ENCODE measurements around the gene CERKL. TPM values are rescaled to one million over a fixed set of nuclear protein-coding genes. Genes with fewer than 3 reads are reported as not detected.

CERKL gene
- total RNA-seq, 1 donor from 2014 or later: 1.2 TPM

DNA sequence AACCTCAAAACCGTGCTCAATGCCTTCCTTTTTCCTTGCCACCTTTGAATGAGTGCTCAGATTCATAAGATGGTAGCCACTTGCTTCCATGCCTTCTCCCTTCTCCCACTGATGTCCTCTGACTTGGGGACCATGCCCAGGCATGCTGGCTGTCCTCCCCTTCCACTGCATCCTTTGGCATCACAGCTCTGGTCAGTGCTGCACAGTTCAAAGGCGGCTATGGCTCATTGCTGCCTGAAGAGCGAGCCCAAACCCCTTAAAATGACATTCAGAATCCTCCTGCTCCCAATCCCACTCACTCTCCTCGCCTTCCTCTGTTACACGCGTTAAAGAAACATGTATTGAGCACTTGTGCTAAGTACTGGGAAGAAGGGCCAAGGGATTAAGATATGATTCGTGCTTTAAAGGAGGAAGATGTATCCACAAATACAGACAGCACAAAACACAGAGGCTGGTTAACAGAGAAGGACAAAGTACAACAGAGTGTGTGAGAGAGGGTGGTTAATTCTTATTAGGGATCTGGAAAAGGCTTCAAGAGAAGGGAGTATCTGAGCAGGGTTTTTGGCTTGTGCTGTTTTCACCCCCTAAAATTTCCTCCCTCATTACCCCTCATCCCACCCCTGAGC lies 81.8 kb downstream of the CERKL start:
- no peak for DNase-seq (ENCODE audit: low read depth)

DNA sequence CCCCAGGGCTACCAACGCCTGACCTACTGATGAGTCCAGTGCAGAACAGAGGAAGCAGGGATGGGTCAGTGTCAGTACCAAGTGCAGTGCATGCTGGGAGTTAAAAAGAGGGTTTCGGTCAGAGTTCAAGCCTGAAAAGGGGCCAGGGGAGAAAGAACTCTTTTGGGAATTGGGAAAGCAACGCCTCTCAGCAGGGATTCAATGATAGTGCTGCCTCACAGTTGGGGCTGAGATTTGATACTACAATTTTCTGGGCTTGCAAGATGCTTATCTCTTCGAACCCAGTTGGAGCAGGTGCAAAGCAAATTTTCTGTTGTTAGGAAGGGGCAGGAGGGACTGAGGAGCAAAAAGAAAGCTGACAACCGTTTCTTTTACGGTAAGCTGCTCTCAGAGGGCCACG lies 82.6 kb downstream of the CERKL start:
- no peak for DNase-seq (ENCODE audit: low read depth)

DNA sequence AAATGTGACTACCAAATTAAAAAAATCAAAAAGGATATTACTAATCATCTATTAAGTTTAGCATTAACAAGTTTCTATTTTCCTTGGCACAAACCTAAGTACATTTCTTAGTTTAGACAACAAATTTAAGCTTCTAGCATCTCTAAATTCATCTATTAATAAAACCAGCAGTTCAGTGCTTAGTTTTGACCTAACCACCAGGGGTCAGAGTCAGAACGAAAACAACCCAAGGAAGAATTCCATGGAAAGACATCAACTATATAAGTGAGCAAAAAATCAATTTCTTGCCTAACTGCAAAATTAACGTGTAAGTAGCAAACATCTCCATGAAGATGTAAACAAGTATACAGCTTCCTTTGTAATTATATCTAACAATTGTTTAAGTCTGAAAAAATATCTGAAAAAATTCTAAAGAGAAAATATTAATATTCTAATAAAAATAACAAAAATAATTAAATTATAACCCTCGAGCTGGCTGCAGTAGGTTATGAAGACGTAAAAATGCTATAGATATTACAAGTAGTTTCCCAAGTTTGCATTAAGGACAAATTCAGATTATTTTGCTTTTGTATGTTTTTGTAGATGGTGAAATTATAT lies 83.7 kb downstream of the CERKL start:
- peak; percentile 61 for DNase-seq (ENCODE audit: low read depth)

DNA sequence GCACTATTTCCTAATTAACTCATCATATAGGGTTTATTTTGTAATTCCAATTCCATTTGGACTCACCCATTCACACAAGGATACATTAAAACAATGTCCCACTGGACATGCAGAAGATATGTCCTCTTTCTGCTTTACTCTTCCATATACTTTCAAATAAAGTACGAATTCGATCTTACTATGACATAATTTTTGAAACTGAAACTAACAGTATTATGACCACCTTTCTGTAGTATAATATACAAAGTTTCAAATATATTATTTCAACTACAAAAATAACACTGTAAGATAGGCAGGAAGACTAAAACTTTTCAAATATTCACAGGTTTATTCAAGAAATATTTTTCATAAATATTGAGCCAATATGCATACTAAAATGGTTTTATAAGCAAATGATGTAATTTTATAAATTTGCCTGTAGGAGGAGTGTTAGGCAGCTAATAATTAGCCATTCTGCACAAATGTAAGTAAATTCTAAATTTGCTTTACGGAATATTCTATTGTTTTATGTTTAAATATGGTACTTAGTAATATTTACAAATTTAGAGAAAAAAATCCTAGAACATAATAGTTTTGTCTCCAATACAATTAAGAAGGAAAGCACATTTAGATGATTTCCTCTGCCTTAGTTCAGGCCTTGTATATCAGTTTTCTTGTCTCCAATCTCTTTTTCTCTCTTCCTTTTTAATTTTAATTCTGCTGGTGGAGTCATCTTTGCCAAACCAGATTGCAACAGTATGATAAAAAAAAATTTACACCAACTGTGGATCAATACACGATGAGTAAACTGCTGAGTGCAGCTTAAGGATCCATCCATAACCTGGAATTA lies 85.9 kb downstream of the CERKL start:
- no peak for DNase-seq (ENCODE audit: low read depth)

DNA sequence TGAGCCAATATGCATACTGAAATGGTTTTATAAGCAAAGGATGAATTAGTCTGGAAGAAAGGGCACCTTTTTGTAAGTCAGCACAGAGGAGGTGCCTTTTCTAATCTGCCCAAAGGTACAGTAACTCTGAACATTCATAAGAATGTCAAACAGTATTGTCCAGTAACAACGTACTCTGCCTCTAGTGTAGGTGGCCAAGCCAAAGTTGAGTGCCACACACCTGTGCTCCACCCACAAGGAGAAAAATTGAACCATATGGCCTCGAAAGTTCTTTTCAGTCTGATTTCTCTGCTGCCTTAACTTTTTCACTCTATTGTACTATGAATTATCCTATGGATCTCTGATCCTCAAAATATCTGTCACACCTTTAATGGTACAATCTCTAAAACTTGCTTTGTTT lies 86.8 kb downstream of the CERKL start:
- no peak for DNase-seq (ENCODE audit: low read depth)

DNA sequence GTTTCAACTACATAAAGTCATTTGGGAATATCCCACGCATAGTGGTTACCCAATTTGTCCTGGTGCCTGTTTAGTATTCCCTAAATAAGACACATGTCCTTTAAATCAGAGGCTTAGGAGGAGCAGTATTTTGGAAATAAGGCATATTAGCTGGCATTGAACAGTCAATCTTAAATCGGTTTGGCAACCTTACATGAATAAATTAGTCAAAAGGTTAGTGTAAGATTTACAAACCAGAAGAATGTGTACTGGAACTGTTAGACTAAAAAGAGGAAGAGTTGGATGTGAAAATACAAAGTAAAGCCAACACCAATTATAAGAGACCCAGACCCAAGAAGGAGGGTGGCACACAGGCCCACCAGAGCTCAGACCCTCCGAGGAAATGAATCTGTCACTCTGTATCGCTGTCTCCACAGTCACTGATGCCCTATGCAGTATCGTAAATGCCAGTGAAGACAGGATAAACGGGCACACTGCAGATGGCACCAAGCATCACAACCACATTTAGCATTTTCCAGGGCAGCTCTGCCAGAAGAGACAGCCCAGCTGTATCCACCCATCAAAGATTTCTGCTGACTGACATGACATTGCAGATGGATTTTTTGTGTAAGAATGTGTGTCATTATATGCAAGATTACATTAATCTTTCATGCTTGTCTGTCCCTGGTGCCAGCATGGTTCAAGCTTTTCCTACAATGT lies 90.4 kb downstream of the CERKL start:
- DNase-seq (ENCODE audit: low read depth): no peak

DNA sequence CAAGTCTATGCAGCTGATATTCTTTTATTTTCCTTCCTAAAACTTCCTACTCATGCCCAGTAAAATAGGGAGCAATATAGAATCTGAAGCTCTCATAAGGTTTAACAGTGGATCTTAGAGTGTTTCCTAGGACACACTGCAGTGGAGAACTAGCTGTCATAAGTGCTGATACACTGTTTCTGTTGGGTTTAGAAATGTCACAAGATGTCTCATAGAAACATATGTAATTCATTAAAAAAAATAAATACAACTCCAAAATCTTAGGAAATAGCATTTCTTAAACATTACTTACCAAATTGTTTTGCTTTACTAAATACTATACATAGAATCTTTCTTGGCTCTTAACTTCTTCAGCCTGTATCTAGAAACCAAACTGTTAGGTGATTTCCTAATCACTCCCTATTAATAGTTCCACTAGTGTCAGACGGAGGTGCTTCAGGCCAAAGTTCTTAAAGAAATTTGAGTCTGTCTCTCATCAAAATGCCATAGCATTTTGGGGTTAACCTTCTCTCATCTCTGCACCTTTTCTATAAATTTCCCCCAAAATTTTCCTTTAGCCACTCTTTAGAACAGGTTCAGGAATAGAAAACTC lies 93.7 kb downstream of the CERKL start:
- DNase-seq (ENCODE audit: low read depth): no peak

DNA sequence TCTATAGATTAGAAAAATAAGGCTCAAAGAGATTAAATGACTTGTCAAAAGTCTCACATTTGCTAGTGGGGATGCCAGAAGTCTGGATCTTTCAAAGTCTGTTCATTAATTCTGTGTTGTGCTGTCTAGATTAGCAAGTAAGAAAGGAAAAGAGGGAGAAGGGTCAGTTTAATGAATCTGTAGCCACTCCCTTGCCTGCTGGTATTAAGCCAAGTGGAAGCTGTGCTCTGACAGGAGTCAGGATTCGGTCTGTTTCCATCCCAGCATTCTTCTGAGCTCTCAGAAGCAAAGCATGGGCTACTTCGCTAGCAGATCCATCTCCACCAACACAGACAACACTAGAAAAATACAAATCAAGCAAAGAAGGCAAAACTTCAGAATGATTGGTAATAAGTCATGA lies 98.5 kb downstream of the CERKL start:
- no peak for DNase-seq (ENCODE audit: low read depth)

DNA sequence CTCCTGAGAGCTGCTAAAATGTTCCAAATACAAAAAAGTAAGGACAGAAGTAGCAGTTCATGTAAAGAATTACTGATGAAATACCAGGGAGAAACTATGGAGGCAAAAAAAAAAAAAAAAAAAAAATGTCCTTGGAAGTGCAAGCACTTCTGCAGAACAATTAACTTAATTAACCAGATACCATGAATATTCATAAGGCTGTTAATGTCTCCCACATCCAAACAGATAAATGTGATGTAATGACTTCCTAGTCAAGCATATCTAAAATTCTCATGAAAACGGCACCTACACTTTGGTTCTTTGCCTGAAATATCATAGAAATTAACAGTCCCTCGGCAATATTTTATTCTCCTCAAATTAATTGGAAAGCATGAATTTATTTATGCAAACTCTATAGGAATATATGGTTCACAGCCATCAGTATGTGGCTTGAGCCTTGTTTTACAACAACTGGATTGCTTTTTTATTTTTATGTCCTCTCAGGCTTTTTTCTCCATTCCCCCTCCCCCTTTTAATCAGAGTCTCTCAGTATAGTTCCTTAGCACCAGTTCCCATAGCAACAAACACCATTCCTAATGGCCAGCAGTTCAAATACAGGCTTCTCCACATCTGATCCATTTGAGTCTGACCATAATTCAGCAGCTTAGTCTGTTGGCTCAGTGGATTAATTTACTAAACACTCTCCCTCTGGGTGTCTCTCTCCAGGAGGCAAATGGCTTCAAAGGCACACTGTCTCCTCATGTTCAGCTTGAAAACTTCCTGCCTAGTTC lies 102.7 kb downstream of the CERKL start:
- DNase-seq (ENCODE audit: low read depth): no peak

DNA sequence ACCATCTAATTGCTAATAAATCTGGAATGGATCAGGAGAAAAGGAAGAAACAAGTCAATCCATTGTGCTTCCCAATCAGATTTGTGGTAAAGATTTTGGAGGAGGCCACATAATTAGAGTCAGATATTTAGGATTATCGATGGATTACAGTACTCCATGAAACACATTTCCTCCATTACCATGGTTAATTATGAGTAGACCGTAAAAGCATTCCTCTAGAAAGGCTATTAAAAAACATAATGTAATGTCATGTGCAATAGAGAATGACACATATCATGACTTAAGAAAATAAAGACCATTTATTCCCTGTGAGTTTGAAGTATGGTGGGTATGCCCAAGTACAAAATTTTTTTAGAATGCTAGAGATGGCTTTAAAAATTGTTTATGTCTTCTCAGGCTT lies 103.7 kb downstream of the CERKL start:
- no peak for DNase-seq (ENCODE audit: low read depth)

DNA sequence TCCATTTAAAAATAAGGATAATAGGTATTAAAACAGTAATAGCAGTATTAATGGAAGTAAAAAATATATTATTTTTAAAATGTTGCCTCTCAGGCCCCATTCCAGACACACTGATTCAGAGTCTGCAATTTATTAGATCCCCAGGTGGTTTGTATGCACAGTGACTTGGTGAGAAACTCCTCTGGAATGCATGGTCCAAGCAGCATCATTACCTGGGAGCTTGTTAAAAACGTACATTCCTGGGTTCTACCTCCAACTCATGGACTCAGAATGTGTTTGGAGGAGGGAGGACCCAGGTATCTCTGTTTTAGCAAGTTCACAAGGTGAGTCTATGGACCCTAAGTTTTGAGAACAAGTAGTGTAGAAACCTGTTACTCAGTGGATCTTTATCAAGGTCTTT lies 104.1 kb downstream of the CERKL start:
- peak; percentile 94 for DNase-seq (ENCODE audit: low read depth)

DNA sequence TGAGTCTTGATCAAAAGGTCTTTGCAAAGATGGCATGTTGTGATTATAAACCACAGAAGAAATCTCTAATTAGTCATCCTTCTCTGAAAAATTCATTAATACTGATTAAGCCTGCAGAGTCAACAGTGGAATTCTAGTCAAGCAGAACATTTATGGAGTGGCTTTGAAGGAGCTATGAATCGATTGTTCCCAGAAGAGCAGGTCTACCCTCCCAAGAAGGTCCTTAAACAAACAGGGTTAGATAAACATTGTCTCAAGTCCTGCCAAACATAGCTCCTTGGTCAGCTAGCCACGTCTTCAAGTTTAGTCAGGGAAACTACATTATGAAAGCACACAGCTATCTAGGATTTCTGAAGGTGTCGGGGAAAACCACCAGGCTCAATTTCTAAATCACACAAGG lies 110.8 kb downstream of the CERKL start:
- DNase-seq (ENCODE audit: low read depth): peak; percentile 96

DNA sequence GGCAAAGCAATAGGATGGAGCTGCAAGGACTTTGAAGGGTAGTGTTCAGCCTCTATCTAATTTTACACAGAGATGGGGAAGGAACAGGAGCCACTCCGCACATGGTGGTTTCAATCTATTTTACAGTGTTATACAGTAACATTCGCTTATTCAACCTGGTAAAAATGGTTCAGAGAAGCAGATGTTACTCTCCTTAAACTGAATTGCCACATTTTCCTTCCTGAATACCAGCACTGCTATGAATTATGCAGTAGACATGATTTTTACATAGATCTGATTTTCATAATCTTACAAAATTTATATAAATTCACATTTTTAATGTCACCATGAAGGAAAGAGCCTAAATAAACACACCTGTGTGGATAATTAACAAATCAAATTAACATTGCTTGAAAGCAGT lies 114.7 kb downstream of the CERKL start:
- DNase-seq (ENCODE audit: low read depth): no peak

DNA sequence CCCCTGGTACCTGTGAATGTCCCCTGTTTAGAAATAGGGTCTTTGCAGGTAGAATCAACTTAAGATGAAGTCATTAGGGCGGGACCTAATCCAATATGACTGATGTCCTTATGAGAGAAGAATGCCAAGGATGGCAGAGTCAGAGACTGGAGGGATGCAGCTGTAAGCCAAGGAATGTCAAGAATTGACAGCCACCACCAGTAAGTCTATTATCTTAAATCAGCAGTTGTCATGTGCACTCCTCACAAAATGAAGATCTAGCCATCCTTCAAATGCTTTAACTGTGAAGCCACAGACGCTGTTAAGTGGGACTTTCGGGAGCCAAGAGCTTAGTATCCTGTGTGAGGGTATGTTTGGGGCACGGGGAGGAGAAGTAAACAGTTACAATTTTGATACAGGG lies 116.5 kb downstream of the CERKL start:
- DNase-seq (ENCODE audit: low read depth): no peak

DNA sequence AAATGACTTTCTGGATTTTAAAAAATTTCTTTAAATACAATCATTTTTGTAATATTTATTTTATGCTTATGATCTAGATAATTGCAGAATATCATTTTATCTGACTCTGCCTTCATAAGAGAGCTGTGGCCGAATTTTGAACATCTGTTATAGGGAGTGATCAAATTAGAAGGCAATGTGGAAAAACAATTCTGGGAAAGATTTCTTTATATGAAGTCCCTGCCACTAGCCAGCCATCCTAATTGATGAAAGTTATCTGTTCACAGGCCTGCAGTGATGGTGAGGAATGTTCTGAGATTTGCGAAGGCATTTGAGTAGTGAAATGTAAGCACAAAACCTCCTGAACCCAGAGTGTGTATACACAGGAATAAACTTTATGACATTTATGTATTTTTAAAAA lies 120.2 kb downstream of the CERKL start:
- no peak for DNase-seq (ENCODE audit: low read depth)

DNA sequence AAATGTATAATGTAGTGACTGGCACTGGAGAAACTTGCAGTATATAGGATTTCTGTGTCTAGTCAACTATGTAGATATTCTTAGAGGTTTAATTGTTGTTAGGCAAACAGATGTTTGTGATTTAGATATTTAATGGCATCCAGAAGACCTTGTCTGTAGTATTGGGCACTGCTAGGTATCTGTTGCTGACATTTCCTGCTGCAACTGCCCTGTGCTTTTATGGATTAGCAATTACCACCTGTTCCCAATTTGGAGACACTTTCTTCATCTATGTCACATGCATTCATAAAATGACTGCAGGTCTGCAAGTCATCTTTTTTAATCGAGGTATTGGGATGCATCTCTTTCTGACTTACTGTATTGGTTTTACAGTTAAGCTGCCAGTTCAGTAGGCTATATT lies 128.5 kb downstream of the CERKL start:
- no peak for DNase-seq (ENCODE audit: low read depth)

DNA sequence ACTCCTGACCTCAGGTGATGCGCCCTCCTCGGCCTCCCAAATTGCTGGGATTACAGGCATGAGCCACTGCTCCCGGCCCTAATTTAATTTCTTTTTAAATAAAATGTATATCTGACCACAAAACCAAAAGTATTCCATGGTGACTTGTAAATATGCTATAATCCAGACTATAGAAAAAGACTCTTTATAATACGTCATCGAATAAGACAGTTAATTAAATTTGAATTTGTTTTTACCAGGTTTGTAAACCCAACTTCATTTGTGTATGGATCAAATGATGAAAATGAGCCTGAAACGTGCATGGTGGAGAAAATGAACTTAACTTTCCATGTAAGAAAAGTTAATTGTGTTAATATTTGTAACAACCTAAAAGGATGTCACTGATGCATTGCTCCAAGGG lies 129.8 kb downstream of the CERKL start:
- no peak for DNase-seq (ENCODE audit: low read depth)

DNA sequence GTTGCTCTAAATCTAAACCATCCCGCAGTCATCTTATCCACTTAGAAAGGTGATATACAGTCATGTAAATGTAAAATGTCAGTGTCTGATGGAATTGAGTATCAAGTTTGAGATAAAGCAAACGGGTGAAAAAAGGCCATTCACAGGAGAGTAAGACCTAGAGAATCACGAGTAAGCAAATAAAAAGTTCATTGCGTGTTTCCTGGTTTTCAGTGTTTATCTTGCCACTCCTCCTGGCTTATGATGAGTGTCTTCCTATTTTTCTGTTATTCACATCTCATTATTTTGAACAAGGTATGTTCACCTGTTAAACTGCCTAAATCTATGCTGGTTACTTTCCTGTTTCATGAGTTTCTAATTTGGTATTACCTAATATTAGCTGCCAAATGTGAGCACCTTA lies 130.9 kb downstream of the CERKL start:
- DNase-seq (ENCODE audit: low read depth): no peak

DNA sequence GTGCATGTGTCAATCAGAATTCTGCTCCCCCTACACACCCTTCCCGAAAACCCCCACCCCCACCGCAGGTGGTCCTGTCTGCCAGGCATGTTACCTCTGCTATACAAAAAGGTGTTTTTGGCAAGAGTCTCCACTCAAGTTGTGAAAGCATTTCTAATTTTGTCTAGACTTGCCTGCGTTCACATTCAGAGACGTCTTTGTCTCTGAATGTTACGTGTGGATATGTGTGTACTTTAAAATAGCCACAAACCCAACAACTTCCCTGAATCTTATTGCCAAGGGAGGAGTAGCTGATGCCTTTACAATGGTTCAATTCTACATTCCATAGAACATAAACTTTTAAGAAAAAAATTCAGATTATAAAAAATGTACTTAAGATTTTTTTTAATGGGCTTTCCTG lies 133.1 kb downstream of the CERKL start:
- no peak for DNase-seq (ENCODE audit: low read depth)

DNA sequence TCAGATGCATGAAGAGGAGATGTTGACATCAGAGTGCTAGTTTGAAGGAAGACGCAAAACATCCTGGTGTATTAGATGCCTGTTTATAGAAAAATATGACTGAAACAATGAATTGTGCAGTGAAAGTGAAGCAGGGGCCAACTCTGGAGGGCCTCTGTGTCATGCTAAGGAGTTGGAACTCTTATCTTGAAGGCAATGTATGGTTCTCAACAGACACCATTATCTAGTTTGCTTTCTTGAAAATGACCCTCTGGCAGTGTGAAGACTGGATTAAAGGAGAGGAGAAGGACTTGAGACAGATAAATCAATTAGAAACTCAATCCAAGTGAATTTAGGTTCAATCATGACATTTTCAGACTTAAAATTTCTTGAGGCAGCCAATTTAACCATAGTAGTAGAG lies 136.7 kb downstream of the CERKL start:
- no peak for DNase-seq (ENCODE audit: low read depth)

DNA sequence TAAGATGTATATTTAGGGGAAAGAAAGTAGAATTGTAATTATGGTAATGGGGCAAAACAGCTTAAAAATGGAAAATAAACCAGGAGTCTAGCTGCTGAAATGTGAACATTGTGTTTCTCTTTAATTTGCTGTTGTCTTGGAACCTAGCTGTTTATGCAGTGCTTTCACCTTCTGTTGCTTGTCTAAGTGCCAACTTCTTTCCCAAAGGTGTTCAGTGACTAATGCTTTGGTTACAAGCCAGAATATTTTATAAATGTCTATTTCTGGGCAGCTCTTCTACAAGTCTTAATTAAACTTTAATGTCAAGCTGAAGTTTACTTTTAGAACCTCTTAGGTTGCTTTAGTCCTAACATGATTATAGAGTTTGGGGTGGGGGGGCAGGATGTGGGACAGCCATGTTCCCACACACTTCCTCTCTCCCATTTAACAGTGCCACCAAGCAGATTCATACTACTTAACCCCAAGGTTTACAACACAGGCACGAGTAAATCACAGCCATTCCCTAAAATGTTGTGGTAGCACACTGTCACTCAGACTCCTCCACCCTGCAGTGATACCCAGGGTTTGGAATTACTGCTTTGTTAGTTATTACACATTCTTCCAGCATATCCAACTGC lies 139.1 kb downstream of the CERKL start:
- DNase-seq (ENCODE audit: low read depth): peak; percentile 92

Data from renal cortical epithelial cell (primary cell).